CMK (cell line): ENCODE data around the gene SLC25A29.
"Not testable (repeated sequence)": the region's sequence is repeated elsewhere in the genome, so short reads cannot be mapped to it uniquely, and the experiment has no call there.

Source experiments
- DNase-seq: peaks from one replicate; pipeline ENCODE4 v3.0.0-alpha.2; 2010; ENCODE audit warnings: low read depth

Gene SLC25A29

DNA sequence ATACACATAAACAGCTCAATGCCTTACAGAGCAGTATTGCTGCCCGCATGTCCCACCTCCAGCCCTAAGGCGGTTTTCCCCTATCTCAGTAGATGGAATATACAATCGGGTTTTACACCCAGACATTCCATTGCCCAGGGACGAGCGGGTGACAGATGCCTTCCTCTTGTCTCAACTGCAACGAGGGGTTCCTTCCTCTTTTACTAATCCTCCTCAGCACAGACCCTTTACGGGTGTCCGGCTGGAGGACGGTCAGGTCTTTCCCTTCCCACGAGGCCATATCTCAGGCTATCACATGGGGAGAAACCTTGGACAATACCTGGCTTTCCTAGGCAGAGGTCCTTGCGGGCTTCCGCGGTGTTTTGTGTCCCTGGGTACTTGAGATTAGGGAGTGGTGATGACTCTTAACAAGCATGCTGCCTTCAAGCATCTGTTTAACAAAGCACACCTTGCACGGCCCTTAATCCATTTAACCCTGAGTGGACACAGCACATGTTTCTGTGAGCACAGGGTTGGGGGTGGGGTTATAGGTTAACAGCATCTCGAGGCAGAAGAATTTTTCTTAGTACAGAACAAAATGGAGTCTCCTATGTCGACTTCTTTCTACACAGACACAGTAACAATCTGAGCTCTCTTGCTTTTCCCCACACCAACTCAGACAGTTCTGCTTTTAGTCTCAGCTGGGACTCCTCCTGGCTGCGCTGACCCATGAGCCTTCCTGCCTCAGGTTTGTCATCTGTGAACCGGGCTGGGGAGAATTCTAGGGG is 6.0 kb upstream of the SLC25A29 start:
- DNase-seq: not testable (repeated sequence)

DNA sequence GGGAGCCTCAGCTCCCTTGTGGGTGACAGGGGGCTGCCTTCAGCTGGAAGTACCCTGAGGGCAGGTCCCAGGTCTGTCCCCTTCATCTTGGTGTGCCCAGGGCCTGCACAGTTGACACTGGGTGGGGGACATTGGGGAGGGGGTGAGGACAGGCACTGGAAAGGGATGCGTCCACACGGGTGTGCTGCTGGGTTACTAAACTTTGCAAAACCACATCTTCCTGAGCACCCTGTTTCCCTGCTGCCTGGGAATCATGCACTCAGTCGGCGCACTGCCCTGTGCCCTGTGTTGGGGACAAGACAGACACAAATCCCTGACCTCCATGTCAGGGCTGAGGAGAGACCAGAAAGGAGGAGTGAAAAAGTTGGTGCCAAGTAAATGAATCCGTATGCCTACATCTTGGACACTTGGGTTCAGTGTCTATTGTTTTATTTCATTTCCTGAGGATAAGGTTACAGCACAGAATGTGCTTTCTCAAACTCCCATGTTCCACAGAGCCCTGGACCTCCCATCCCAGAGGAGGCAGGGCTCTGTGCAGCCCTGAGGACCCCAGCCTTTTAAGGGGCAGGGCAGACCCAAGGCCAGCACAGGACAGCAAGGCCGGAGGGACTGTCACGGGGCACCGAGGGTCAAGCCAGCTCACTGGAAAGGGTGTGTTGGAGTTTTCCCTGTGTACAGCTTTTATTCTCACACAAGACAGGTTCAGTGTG is 2.9 kb upstream of the SLC25A29 start:
- DNase-seq: no peak

DNA sequence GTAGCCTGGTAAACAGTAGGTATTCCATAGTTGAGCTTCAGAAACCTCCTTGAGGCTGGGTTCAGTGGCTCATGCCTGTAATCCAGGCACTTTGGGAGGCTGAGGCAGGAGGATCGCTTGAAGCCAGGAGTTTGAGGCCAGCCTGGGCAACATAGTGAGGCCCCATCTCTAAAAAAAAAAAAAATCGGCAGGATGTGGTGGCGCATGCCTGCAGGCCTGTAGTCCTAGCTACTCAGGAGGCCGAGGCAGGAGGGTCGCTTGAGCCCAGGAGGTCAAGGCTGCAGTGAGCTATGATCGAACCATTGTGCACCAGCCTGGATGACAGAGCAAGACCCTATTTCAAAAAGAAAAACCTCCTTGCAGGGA is 2.2 kb upstream of the SLC25A29 start:
- DNase-seq: not testable (repeated sequence)

DNA sequence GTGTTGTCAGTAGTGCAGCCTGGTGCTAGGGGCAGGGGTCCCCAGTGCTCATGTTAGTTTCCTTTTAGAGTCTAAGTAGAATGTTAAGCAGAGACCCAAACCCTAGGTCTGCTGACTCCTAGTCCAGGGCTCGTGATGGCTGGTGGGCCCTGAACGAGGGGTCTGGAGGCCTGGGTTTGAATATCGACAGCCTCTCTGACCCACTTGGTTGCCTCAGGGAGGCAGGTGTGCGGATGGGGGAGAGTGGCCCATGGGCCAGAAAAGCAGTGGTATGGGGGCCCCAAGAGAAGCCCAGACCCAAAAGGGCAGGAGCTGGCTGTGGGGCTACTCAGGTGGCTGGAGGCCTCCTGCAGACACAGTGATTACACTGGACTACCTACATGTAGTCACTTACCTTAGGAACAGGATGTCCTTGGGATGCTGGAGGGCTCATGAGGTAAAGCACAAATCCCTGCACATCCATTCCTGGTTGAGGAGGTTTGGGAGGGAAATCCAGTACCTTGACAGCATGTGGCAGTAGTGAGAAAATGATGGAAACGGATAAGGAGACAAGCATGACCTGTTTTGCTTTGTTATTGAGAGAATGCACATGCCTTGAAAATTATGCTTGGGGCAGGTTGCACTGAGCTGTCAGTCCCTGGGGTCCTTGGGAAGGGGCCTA is 1.7 kb upstream of the SLC25A29 start:
- DNase-seq: no peak

DNA sequence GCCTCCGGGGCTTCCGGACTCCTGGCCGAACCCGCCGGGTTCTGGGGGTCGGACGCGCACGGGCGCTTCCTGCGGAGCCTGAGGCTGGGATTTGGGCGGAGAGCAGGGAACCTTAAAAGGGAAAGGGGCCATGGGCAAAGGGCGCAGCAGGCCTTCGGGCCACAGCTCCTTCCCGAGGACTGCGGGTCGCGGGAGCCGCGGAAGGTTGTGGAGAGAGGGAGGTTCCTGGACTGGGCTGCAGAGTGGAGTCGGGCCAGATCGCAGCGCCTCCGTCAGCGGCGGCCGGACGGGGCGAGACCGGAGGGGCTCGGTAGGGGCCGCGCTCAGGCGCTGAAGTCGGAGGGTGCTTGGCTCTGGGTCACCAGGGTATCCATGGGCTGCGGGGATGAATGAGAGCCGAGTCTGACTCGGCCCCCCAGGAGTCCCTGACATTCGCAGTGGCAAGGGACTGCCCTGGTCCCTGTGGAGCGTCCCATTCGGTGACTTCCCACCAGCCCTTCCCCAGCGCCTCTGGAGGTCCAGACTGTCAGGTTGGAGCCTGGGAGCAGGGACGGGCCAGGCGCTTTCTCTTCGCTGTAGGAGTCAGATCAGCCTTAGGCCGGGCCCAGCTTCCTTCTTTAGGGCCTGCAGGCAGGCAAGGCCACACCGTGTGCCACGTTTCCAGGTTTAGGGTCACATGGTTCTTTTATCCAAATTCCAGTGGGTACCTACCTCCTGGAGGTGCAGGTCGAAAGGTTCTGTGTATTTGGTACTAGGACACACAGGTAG is 938 bp upstream of the SLC25A29 start:
- no peak for DNase-seq

DNA sequence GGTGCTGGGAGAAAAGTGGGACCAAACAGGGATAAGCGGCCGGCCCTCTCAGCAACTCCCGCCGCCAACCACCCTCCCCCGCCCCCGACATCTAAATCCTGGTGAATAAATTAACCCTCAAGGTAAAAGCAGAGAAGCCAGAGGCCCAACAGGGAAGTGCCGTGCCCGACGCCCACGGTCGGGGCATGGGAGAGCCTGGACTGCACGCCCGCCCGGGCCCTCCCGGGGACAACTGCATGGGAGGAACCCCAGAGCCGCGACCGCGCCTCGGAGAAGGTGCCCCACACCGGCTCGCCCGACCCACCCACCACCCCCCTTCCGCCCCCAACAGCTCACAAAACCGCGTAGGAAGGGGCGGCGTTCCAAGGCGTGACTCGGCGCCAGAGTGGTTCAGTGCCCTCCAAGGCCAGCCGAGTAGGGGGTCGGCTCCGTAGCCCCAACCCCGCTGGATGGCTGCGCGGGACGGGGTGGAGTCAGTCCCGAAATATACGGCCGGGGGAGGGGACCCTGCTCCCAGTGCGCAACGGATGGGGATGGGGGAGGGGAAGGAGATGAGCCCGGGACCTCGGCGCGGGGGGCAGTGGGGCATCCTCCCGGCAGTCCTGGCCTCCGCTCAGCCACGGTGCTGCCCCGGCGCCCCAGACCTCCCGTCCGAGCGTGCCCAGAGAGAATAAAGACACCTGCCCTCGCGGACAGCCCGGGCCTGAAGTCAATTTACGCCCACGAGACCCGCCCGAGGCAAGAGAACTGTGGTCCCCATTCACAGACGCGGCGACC is 732 bp downstream of the SLC25A29 start:
- DNase-seq: no peak

DNA sequence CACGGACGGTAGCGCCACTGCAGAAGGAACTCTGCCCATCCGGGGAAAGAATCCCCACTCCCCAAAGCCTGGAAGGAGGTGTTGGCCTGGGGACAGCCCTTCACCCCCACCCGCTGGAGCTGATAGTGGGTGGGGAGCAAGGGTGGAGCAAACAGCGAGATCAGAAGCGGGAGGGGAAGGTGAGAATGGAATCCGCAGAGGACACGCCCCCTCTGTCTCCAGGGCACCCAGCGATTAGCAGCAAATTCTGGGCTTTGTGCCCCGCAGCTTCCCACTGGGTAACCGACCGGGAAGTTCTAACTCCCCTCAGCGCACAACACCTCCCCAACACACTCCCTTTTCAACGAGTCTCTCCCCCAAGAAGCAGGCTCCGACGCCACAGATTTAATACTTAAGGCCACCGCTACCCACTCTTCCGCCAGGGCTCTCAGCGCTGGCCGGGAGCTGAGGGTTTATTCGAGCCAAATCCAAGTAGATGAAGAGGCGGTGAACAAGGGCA is 1.4 kb downstream of the SLC25A29 start:
- DNase-seq: no peak

DNA sequence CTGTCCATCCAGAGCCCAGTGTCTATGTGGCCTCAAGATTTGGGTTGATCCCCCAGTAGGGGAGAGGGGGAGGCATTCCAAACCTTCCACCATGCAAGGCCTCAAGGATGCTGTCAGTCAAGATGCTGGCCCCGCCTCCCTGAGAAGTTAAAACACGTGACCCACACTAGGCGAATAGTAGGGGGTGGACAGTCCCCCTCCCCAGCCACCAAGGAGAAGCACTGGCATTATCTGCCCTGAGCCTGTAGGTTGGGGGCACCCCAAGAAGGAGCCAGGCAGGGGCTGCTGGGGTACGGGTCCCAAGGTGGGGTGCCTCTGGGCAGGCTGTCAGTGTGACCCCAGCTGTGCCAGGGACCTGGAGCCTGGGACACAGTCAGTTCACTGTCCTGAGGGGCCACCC is 2.3 kb downstream of the SLC25A29 start:
- DNase-seq: no peak

DNA sequence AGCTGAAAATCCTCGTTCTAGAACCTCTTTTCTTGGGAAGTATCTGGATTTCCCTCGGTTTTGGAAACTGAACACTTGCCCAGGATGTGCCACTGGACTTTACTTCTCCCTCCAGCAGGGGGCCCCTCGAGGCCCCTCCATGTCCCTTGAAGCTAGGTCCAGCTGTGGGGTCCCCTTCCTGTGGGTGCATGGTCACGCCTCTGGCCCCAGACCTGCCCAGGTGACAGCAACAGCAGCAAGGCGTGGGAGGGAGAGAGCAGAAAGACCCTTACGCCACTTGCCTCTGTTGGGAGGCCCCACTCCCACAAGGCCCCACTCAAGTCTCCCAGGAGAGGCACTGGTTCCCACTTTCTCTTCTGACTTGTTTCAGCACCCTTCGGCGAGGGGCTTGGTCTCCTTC is 3.1 kb downstream of the SLC25A29 start:
- no peak for DNase-seq

DNA sequence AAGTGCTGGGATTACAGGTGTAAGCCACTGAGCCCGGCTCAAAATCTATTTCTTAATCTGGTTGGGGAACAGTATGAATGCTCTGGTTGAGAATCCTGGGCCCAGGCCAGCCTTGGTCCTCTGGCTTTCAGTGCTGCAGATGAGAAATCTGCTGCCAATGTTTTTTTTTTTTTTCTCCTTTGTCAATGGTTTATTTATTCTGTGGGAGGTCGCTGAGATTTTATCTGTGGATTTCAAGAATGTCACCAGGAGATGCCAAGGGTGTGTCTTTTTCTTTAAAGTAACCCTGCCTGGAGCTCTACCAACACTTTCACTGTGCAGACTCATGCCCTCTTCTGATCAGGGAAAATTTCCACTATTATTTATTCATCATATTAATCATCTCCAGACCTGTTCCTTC is 3.6 kb downstream of the SLC25A29 start:
- DNase-seq: no peak

DNA sequence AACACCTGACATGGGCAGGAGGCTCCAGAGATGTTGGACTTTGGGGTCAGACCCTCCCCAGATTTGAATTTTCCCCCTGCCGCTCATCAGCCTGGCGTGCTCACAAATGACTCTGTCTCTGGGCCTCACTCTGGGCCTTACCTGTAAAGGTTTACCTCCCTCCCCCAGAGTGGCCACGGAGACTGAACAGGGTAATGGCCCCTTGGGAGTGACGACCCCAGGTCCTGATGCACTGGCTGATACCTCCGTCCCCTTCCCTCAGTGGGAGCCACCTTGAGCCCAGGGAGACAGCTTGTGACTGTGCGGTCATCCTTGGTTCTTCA is 7.0 kb downstream of the SLC25A29 start:
- no peak for DNase-seq

DNA sequence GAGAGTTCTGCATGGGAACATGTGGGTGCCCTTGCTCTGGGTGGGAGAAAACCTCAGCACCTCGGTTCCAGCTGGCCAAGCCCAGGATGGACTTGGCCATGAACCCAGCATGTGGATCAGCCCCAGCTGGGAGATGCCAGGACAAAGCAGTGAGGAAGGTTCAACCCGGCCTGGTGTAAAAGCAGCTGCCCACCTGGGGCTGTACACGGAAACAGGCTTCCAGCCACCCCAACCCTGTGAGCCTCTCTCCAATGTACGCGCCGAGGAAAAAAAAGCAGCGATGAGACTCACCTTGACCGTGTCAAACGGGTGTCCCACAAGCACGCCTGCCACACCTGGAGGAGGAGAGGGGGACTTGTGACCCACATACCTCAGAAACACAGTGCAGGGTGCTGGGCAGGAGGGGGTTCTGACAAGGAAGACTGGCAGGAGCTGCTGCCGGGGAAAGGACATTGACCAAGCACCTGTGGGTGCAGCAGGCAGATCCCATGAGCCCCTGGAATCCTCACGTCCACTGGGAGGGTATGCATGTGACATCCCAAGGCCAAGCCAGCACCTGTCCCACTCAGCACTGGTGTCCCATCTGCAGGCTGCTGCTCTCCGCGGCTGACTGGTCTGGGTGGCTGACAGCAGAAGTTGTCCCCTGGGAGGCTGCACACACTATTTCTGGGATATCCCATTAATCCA is 7.5 kb downstream of the SLC25A29 start:
- no peak for DNase-seq

DNA sequence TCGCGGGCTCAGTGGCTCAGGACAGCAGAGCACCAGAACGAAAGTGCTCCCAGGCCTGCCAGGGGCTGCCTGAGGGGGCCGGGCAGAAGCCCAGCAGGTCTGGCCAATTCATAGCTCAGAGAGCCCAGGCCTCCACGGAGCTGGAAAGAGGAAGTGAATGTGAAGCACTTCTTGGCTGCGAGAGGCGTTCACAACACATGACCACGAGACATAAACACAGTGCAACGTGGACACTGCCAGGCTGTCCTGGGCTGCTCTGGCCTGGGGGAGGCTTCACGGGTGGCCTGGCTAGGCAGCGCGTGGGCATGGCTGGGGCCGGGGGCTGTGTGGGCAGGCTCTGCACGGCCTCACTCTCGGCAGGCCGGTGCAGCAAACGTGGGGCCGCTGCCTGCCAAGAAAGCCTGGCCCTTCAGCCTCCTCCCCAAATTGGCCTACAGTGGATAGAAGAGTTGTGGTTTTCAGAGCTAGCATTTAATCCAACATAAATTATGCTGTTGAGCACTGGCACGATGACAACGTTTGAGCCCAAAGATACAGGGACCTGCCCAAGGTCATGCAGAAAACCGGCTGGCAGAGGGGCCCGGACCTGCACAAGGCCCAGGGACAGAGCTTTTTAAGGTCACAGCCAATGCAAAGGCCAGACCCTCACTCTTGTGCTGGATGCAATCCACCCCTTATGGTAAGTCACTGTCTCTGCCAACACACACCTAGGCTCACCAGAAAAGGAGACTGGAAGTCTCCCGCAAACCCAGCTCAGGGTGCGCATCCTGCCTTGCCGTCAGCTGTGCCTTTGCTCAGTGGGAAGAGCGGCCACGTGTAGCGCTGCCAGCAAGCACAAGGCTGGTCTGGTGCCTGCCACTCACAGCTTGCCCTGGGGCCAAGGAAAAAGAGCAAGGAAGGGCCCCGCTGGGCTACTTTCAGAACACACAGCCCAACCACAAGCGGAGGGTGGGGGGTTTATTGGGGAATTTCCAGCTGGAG is 8.6 kb downstream of the SLC25A29 start:
- DNase-seq: no peak

DNA sequence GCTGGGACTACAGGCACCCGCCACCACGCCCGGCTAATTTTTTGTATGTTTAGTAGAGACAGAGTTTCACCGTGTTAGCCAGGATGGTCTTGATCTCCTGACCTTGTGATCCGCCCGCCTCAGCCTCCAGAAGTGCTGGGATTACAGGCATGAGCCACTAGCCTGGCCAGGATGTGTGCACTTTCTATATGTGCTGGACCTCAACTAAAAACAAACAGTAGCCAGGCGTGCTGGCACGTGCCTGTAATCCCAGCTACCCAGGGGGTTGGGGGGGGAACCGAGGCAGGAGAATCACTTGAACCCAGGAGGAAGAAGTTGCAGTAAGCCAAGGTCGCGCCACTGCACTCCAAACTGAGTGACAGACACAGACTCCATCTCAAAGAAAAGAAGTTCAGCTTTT is 9.5 kb downstream of the SLC25A29 start:
- DNase-seq: not testable (repeated sequence)

DNA sequence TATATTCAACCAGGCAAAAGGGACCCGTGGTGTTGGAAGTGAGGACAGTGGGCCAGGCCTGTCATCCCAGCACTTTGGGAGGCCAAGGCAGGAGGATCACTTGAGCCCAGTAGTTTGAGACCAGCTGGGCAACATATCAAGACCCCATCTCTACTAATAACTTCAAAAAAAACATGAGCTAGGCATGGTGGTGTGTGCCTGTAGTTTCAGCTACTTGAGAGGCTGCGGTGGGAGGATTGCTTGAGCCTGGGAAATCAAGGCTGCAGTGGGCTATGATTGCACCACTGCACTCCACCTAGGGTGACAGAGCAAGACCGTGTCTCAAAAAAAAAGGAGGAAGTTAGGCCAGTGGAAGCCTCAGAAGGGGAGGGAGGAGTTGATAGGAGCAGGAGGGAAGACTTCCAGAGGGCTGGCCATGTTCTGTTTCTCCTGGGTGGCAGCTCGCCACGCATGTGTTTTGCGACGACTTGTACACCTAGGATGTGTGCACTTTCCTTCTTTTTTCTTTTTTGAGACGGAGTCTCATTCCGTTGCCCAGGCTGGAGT is 10.1 kb downstream of the SLC25A29 start:
- DNase-seq: no peak

DNA sequence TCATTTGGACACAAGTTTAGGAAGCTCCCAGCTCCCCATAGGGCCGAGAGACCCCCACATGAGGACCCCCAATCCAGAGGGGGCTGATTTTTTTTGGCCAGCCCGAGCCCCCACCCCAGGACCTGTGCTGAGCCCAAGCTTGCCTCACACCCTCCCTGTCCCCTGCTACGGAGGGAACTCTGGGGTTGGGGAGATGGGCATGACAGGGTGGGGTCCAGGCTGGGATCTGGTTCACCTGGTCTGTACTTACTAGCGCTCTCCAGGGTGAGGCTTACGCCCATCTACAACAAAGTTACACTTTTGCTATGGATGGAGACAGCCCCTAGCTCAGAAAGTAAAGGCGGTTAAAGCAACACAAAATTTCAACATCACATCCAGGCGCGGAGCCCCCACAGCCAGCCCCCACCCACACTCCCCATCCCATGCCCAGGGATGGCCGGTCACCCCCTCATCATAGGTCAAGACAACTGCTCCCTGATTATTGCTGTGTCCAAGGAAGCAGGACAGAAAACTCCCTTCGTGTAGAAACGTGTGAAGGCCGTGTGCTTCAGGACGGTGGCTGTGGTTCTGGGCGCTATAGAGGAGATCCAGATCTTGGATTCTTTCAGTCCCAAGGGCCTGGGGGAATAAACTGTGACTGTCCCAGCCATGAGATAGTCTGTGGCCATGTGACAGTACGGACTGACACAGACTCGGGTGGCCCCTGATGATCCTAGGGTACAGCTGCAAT is 10.7 kb downstream of the SLC25A29 start:
- DNase-seq: no peak

DNA sequence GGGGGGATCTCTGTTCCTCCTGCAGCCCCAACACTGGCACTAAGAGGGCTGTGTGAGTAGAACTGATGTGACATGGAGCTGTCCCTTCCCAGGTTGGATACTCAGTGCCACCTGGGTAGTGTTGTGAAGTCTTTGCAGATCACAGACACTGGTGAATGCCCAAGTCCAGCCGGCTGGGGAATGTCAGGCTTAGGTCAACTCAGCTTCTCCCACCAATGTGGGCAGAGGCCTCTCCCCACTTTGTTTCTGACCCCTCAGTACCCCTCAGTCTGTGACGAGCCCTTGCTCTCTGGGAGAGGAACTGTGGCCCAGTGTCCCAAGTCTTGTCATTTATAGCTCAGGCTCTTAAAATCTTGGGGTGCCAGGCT is 11.3 kb downstream of the SLC25A29 start:
- no peak for DNase-seq

DNA sequence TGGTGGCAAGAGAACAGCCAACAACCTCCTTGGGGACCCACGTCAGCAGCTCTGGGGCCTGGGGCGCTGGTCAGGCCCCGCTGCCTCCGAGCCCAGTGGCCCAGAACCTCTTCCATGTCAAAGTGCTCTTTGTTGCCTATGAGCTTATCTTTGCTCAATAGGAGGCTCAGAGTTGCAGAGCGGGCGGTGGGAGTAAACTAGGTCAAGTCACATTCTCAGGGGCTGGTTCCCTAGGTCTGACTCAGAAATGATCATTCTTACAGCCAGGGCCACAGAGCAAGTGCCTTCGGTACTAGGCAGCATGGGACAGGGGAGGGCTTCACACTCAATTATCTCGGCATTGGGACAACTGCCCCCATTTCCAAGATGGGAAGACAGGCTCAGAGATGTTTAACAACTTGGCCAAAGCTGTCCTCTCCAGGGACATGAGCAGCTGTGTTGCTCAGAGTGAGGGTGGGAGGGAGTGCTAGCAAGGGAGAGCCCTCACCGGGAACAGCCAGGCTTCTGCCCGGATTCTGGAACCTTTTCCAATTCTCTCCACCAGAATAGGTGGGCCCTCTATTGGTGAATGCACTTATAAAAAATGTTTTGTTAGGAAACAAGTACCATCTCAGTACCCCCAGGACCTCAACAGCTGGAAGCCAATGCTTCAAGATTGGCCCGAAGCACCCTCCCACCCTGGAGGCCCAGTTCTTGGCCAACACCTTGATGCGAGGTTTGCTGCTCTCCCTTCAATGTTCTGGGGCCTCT is 11.9 kb downstream of the SLC25A29 start:
- DNase-seq: no peak
